Activated T-helper 1 cell treated with anti-CD3 and anti-CD28 coated beads, Interleukin-2, amount 50 U/mL, for 16 hours (primary cell): Measurements from ENCODE around the gene CCM2.

Experiments used
- DNase-seq, 2 donors: peaks; one replicate each; pipeline ENCODE4 v3.0.0-alpha.2; 2020; ENCODE audit warnings: low read depth in 1 of 2, low spot score in 1 of 2

Gene CCM2

DNA sequence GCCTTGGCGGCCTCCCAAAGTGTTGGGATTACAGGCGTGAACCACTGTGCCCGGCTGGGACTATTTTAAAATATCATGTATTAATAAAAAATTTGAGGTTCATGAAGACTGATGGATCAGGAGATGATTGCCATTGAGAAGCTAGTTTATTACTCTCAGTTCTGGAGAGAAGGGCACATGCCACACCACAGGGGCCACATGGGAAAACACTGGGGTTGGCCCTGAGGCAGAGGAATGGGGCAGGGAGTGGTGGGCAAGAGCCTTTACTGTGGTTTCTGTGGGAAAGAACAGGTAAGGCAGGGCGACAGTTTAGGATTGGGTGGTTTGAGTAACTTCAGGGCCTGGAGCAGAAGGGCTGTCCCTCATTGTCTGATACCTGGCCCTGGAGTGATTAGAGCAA is 118.3 kb downstream of the CCM2 start:
- no peak for DNase-seq

GRCh38 chr7:45118889-45119331 is 118.9 kb downstream of the CCM2 start:
- DNase-seq, result no peak

GRCh38 chr7:45119550-45119949 is 119.5 kb downstream of the CCM2 start:
- DNase-seq, result no peak

DNA sequence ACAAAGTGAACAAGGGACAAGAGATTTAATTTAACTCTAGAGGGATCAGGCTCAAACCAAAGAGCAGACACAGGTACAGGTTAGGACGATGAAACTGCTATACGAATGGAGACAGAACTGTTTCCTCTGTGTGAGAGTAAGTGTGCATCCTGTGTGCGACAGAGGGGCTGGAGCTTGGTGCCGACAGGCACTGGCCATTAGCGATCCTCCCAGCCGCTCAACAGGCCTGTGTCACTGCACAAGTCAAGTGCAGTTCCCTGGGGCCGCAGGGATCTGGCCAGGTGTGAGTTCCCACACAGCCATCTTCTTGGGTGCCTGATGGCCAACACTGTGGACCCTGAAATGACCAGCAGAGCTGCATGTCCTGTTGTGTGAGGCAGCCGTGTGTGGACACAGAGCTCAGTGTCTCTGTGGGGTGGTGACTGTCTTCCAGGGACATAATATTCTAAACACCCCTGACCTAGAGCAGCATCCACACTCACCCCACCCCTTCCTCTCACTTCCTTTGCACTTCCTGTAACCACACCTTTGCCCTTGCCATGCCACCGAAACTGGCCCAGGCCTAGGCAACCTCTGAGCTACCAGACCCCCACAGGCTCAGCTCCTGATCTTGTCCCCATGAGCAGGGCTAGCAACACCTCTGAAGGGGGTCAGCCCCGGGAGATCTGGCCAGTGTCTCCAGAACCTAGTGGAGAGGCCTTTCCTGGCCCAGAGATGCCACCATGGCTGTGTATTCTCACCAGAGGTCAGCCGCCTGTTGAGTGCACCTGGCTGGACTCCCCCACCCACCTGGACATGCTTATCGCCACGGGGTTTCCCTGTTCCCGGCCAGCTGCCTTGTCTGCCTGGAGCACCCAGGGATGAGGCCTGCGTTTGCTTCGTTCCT is 123.2 kb downstream of the CCM2 start:
- DNase-seq, result no peak

DNA sequence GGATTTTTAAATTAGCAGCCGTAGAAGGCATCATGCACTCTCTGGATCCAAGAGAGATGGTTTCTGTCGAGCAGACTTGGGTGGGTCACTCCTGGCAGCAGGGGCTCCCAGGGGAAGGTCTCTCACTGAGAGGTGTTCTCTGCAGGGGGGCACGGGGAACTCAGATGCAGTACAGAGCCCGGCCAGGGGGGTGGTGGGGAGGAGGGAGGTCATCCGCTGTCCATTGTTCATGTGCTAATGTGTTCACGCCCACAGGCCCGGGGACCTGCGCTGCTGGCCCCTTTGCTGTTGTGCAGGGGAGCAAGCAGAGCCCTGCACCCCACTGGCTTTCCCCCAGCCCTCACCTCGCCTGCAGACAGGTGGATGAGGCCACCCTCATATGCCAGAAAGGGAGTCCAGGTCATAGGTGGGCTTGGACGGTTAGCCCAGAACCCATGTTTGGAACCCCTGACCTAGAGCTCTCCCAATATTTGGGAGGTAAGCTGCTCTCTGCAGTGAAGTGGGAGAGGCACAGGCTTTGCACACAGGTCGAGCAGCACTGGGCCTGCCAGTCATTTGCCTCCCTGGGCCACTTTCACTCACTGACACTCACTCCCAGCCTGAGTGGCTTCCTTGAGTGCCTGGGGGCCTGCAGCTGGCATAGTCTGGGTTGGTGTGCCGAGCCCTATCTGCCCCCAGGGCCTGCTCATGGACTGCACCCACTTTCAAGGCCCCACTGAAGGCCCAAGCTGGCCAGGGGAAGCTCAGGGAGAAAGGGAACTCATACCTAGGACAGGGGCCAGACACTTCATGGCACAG is 124.1 kb downstream of the CCM2 start:
- DNase-seq, result no peak

DNA sequence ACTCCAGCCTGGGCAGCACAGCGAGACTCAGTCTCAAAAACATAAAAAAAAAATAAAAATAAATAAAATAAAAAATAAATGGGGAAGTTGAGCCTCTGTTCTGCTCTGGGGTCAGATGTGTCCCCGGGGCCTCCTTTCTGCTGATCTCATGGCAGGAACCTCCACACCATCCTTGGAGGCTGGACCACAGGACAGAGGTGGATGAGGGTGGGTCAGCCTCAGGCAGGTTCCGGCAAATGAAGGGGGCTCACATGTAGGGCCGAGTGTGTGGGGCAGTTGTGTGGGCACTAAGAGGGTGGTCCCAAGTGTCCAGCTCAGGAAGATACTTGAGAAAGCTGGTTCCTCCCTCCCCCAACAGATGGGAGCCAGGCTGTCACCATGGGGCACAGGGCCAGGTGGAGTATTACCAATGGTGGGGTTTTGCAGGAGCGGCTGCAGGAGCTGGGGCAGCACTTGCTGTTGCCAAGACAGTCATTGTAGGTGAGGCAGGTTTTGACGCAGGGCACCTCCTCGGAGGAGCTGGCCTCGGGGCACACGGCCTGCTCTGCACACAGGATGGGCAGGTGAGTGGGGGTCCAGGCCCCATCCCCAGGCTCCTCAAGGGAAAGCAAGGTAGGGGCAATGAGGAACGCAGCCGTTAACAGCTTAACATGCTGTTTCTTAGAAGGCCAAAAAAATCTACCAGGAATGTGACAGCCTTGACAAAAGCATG is 125.3 kb downstream of the CCM2 start:
- no peak for DNase-seq
